K562 (cell line): ENCODE measurements around the gene ZBTB49. TPM values are rescaled to one million over a fixed set of nuclear protein-coding genes. Genes with fewer than 3 reads are reported as not detected.

Experiments
- ATAC-seq: fragments of 200-7000 bp; cut with Tn5 transposase; 3 replicates; pipeline ENCODE4 v1.9.1; 2020; ENCODE audit warnings: moderate library complexity
- BruUV-seq: library from RNA; stranded (reverse); fragments of 400-500 nt; replicated peaks from 2 replicates; lab custom pipeline; 2021; lab: Mats Ljungman, UMichigan
- CTCF ChIA-PET: fragments of 300-600 bp; formaldehyde crosslinking; extraction: SDS; loops from one replicate; lab custom pipeline; 2021; ENCODE audit warnings: low intra/inter-chr PET ratio; lab: Yijun Ruan, JAX
- POLR2A ChIA-PET: fragments of 300-600, 350-650 bp; sonication (Branson Sonifier 250); formaldehyde crosslinking; extraction: SDS; loops from one replicate; lab custom pipeline; 2021; ENCODE audit warnings: antibody characterized with exemption, inconsistent platforms; lab: Yijun Ruan, JAX
- DNase-seq, 4 experiments: peaks; one replicate each; pipeline versions ENCODE4 v3.0.0 to v3.0.0-alpha.2; 2011 to 2018; ENCODE audit warnings: low spot score in 3 of 4, mixed read lengths in 3 of 4; ENCODE audit errors: extremely low read depth in 1 of 4
- FAIRE-seq: peaks from 2 replicates; lab custom pipeline; 2011; peaks lifted over from hg19 to GRCh38; lab: Jason Lieb, UNC
- H2AFZ ChIP-seq: 2 replicates; pipeline ENCODE4 v1.6.0; 2011; ENCODE audit warnings: low read depth, low read length, control low read depth, inconsistent platforms
- H3K27ac ChIP-seq: fragments of 200-600 bp; 3 replicates; pipeline ENCODE4 v1.8.0; 2011; ENCODE audit warnings: low read depth, mild to moderate bottlenecking, control low read depth, inconsistent platforms, low read length, moderate library complexity, mixed read lengths; ENCODE audit errors: extremely low read depth
- H3K27me3 ChIP-seq, 2 experiments: fragments of 300-600 bp in 1 of 2; 2 replicates in 1 of 2; 3 replicates in 1 of 2; pipeline versions ENCODE4 v1.6.0 to v1.8.0; 2011; ENCODE audit warnings: inconsistent platforms in 2 of 2, low read length in 2 of 2, mild to moderate bottlenecking in 1 of 2, mixed read lengths in 1 of 2, moderate library complexity in 1 of 2; ENCODE audit not compliant: control insufficient read depth in 2 of 2, insufficient read depth in 2 of 2
- H3K36me3 ChIP-seq: fragments of 300-600 bp; 3 replicates; pipeline ENCODE4 v1.8.0; 2011; ENCODE audit warnings: mild to moderate bottlenecking, low read length, inconsistent platforms; ENCODE audit not compliant: control insufficient read depth, insufficient read depth
- H3K4me1 ChIP-seq, 2 experiments: fragments of 200-600 bp in 1 of 2; replicated peaks in 1 of 2; 2 replicates in 1 of 2; 3 replicates in 1 of 2; pipeline versions ENCODE4 v1.5.1 to v1.8.0; 2011; ENCODE audit warnings: inconsistent platforms in 2 of 2, low read length in 2 of 2, mild to moderate bottlenecking in 1 of 2, mixed read lengths in 1 of 2, moderate library complexity in 1 of 2; ENCODE audit not compliant: control insufficient read depth in 2 of 2, insufficient read depth in 2 of 2
- H3K4me2 ChIP-seq: 2 replicates; pipeline ENCODE4 v1.6.1; 2011; ENCODE audit warnings: low read length, control low read depth, inconsistent platforms, mixed read lengths; ENCODE audit not compliant: insufficient read depth
- H3K4me3 ChIP-seq: fragments of 200-600 bp; sonication (generic), shearing (Covaris generic); 2 replicates; pipeline ENCODE4 v1.5.1; 2016; ENCODE audit warnings: control low read depth, inconsistent platforms
- H3K79me2 ChIP-seq: fragments of 200-600 bp; 3 replicates; pipeline ENCODE4 v1.8.0; 2011; ENCODE audit warnings: low read length, inconsistent platforms; ENCODE audit not compliant: control insufficient read depth, insufficient read depth
- H3K9ac ChIP-seq, 2 experiments: 2 replicates each; pipeline versions ENCODE4 v1.6.0 to v1.6.1; 2011; ENCODE audit warnings: low read depth in 2 of 2, low read length in 2 of 2, control low read depth in 1 of 2, inconsistent platforms in 1 of 2, mild to moderate bottlenecking in 1 of 2, mixed read lengths in 1 of 2; ENCODE audit not compliant: insufficient read depth in 1 of 2
- H3K9me1 ChIP-seq: one replicate; pipeline ENCODE4 v1.6.0; 2011; ENCODE audit warnings: inconsistent platforms, mild to moderate bottlenecking, low read length, moderate library complexity; ENCODE audit not compliant: control insufficient read depth, insufficient read depth
- H3K9me3 ChIP-seq: replicated peaks from 2 replicates; pipeline ENCODE4 v1.5.1; 2011; ENCODE audit warnings: low read depth, low read length, inconsistent platforms; ENCODE audit not compliant: control insufficient read depth, insufficient read depth
- H4K20me1 ChIP-seq: replicated peaks from 2 replicates; pipeline ENCODE4 v1.6.1; 2011; ENCODE audit warnings: low read length, inconsistent platforms, mixed read lengths; ENCODE audit not compliant: control insufficient read depth, insufficient read depth
- CC2D1A ChIP-seq: fragments of 450-650 bp; IDR thresholded peaks from 2 replicates; pipeline ENCODE4 v1.6.1; 2017; ENCODE audit warnings: mild to moderate bottlenecking
- EHMT2 ChIP-seq: fragments of 450-650 bp; IDR thresholded peaks from 2 replicates; pipeline ENCODE4 v1.6.1; 2018; ENCODE audit warnings: antibody characterized with exemption
- GABPB1 ChIP-seq: sonication (generic); formaldehyde crosslinking; IDR thresholded peaks from 2 replicates; pipeline ENCODE4 v1.8.0; 2022; ENCODE audit warnings: mild to moderate bottlenecking, missing genetic modification reagents
- KDM5B ChIP-seq: fragments of 200-600 bp; sonication (generic); IDR thresholded peaks from 2 replicates; pipeline ENCODE4 v1.6.1; 2012; ENCODE audit warnings: low read depth, mild to moderate bottlenecking, moderate library complexity, low read length, control low read depth, inconsistent platforms; ENCODE audit not compliant: insufficient replicate concordance
- NCOA1 ChIP-seq: fragments of 450-650 bp; IDR thresholded peaks from 2 replicates; pipeline ENCODE4 v1.6.1; 2016; ENCODE audit warnings: low read depth
- NR3C1 ChIP-seq: sonication (generic); formaldehyde crosslinking; IDR thresholded peaks from 2 replicates; pipeline ENCODE4 v1.8.1; 2022; ENCODE audit warnings: missing genetic modification reagents
- PHF20 ChIP-seq: fragments of 450-650 bp; IDR thresholded peaks from 2 replicates; pipeline ENCODE4 v1.6.1; 2018; ENCODE audit not compliant: partially characterized antibody
- PKNOX1 ChIP-seq: fragments of 450-650 bp; IDR thresholded peaks from 2 replicates; pipeline ENCODE4 v1.6.1; 2016
- SLC30A9 ChIP-seq: fragments of 250-450 bp; sonication (Bioruptor Pico); IDR thresholded peaks from 2 replicates; pipeline ENCODE4 v1.8.0; 2022; ENCODE audit warnings: mild to moderate bottlenecking, moderate library complexity
- ZBTB11 ChIP-seq, 3 experiments: fragments of 200-800 bp in 1 of 3; fragments of 250-450 bp in 1 of 3; fragments of 450-650 bp in 1 of 3; sonication (Bioruptor Pico) in 1 of 3; sonication (Bioruptor generic) in 1 of 3; formaldehyde crosslinking in 1 of 3; IDR thresholded peaks; 2 replicates each; pipeline versions ENCODE4 v1.6.1 to v1.8.0; 2016 to 2022; ENCODE audit warnings: mild to moderate bottlenecking in 2 of 3, missing genetic modification characterization in 2 of 3, missing compliant biosample characterization in 1 of 3, moderate library complexity in 1 of 3
- ZNF140 ChIP-seq: fragments of 250-450 bp; sonication (Bioruptor Pico); IDR thresholded peaks from 2 replicates; pipeline ENCODE4 v1.8.0; 2021; ENCODE audit warnings: moderate library complexity, mild to moderate bottlenecking, inconsistent platforms
- ZNF174 ChIP-seq: fragments of 250-450 bp; sonication (Bioruptor Pico); IDR thresholded peaks from 2 replicates; pipeline ENCODE4 v1.4.0; 2020; ENCODE audit warnings: mild to moderate bottlenecking
- ZNF253 ChIP-seq: fragments of 250-450 bp; sonication (Bioruptor Pico); conservative IDR thresholded peaks from 2 replicates; pipeline ENCODE4 v1.6.1; 2021; ENCODE audit warnings: mild to moderate bottlenecking
- WGBS: fragments of 100-300 bp; shearing (Covaris generic); methylation state at CpG from one replicate; pipeline ENCODE4 v1.1.6; 2016; ENCODE audit warnings: low coverage, mixed read lengths; ENCODE audit not compliant: insufficient coverage; ENCODE audit errors: missing lambda C conversion rate; 5-methylcytosine and 5-hydroxymethylcytosine counted together
- in situ Hi-C: fragments of 300-500 bp; cut with MboI; formaldehyde crosslinking; loops from 4 replicates; pipeline ENCODE4 v1.15.0; 2018; ENCODE audit warnings: inconsistent platforms, mixed read lengths
- intact Hi-C: fragments of 100-400 bp; cut with micrococcal nuclease; formaldehyde crosslinking; loops from 2 replicates; pipeline ENCODE4 v1.14.2; 2022
- polyA plus RNA-seq, 8 experiments: library from polyadenylated mRNA; depleted of rRNA in 4 of 8; stranded (reverse) in 5 of 8; unstranded in 3 of 8; fragments of >200 nt; fragmentation: Nextera tagmentation in 2 of 8; fragmentation: Illumina TruSeq in 1 of 8; extraction: Ambion mirVana in 2 of 8; extraction: Trizol in 1 of 8; gene quantifications; 2 replicates each; pipeline versions ENCODE4 v1.2.1 to v1.2.3, GENCODE V29; 2011 to 2014; ENCODE audit warnings: inconsistent platforms in 1 of 8, missing spikeins in 1 of 8
- total RNA-seq, 7 experiments: library from RNA; depleted of rRNA in 6 of 7; stranded (reverse); fragments of >200 nt in 6 of 7; fragmentation: Illumina TruSeq in 2 of 7; extraction: Trizol in 2 of 7; gene quantifications; 2 replicates each; pipeline versions ENCODE4 v1.2.1 to v1.2.3, GENCODE V29; 2011 to 2021; ENCODE audit warnings: low replicate concordance in 1 of 7
- TF ChIP-seq, protein P1 (sequence below), 2 experiments: fragments of 450-650 bp; conservative IDR thresholded peaks; 2 replicates each; pipeline ENCODE4 v1.6.1; 2017; ENCODE audit warnings: mild to moderate bottlenecking in 2 of 2, moderate library complexity in 2 of 2
- TF ChIP-seq, protein P2 (sequence below): IDR thresholded peaks from 2 replicates; pipeline ENCODE4 v1.6.1; 2011; ENCODE audit warnings: borderline replicate concordance, low read depth, mild to moderate bottlenecking, moderate library complexity, low read length; ENCODE audit not compliant: insufficient read depth, poor library complexity, severe bottlenecking

The ZBTB49 gene
- total and polyA plus RNA-seq, 9 of the 15 experiments (the other 6 are each of a cell fraction or from before 2014, with no cell fraction given): 0.49 to 8.0 (median 4.2) TPM

- POLR2A ChIA-PET: interaction anchor here (0.8 kb wide), 1 partner anchor 139 kb away, joined by 3 read pairs; no protein-coding TSS in a partner anchor
- no peaks in the 10 kb centered on the region; the same call in 1 of the 2 replicates for H4K20me1 ChIP-seq
- intact Hi-C loops: no loop called here
These were observed 44.9 kb upstream of the ZBTB49 start for GRCh38 chr4:4245172-4245571.

More at GRCh38 chr4:4245172-4245571, 44.9 kb upstream of the ZBTB49 start:
- no peak for TF ChIP-seq NCOA1
- TF ChIP-seq SLC30A9: no peak
- TF ChIP-seq PHF20: no peak
- no peak for TF ChIP-seq GABPB1 (CRISPR knock-in tag)
- TF ChIP-seq ZNF174: no peak
- TF ChIP-seq KDM5B: no peak
- no peak for TF ChIP-seq ZNF140 (CRISPR knock-in tag)
- no peak for TF ChIP-seq NR3C1 (CRISPR knock-in tag)
- no peak for TF ChIP-seq PKNOX1
- no peak for TF ChIP-seq CC2D1A
- TF ChIP-seq, protein P1, sequence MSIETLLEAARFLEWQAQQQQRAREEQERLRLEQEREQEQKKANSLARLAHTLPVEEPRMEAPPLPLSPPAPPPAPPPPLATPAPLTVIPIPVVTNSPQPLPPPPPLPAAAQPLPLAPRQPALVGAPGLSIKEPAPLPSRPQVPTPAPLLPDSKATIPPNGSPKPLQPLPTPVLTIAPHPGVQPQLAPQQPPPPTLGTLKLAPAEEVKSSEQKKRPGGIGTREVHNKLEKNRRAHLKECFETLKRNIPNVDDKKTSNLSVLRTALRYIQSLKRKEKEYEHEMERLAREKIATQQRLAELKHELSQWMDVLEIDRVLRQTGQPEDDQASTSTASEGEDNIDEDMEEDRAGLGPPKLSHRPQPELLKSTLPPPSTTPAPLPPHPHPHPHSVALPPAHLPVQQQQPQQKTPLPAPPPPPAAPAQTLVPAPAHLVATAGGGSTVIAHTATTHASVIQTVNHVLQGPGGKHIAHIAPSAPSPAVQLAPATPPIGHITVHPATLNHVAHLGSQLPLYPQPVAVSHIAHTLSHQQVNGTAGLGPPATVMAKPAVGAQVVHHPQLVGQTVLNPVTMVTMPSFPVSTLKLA (conservative IDR thresholded peaks at IDR 0.05): no peak
- no peak for TF ChIP-seq ZNF253
- no peak for TF ChIP-seq EHMT2
- no peak for TF ChIP-seq ZBTB11 (CRISPR knock-in tag; IDR thresholded peaks at IDR 0.05)
- TF ChIP-seq, protein P2, sequence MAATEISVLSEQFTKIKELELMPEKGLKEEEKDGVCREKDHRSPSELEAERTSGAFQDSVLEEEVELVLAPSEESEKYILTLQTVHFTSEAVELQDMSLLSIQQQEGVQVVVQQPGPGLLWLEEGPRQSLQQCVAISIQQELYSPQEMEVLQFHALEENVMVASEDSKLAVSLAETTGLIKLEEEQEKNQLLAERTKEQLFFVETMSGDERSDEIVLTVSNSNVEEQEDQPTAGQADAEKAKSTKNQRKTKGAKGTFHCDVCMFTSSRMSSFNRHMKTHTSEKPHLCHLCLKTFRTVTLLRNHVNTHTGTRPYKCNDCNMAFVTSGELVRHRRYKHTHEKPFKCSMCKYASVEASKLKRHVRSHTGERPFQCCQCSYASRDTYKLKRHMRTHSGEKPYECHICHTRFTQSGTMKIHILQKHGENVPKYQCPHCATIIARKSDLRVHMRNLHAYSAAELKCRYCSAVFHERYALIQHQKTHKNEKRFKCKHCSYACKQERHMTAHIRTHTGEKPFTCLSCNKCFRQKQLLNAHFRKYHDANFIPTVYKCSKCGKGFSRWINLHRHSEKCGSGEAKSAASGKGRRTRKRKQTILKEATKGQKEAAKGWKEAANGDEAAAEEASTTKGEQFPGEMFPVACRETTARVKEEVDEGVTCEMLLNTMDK: no peak
- 92% methylated on average over 1 of the region's 1 CpG for WGBS
- H3K4me1 ChIP-seq: peaks cover 4 to 8% of the 10 kb centered on the region in 2 experiments; a peak in 3 of 5 replicates
- peaks cover 38% of the 10 kb centered on the region for H3K36me3 ChIP-seq
- DNase-seq: no peak
- no peaks in the 10 kb centered on the region for H3K9me3 ChIP-seq
- peaks cover 16% of the 10 kb centered on the region for H3K79me2 ChIP-seq
- H3K27ac ChIP-seq: no peak overlapping the region
- no peak overlapping the region for H3K9ac ChIP-seq
- CTCF ChIA-PET: no interaction called here
- ATAC-seq: no peak
- no peak overlapping the region for H3K4me2 ChIP-seq
- H3K27me3 ChIP-seq: no peaks in the 10 kb centered on the region
- FAIRE-seq: no peak
- BruUV-seq: no TSS peak
- H3K9me1 ChIP-seq: no peaks in the 10 kb centered on the region
- no peak overlapping the region for H2AFZ ChIP-seq
- no peak overlapping the region for H3K4me3 ChIP-seq
- in situ Hi-C loops: no loop called here
